CD4-positive, alpha-beta T cell treated with Interleukin-4 for 4 hours (primary cell): ENCODE data around the gene CACNA1E.

Experiments used
- DNase-seq: peaks from one replicate; pipeline ENCODE4 v3.0.0-alpha.2; 2020

Gene CACNA1E

DNA sequence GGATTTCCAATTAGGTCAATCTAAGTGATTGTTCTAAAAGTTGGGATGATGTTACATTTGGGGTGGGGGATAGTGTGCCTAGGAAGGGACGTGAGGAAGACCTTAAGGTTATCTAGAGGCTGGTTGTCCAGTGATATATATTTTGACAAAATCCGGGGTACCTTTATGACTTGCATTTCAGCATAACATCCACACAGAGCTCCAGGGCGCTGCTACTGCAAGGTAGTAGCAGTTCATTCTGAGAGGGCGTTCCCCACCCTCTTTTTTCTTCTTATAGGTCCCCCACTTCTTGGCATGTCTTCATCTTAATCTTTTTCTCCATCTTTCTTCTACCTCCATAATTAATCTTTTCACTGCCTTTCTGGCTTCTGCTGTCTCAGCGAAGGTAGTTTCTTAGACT, 161.9 kb downstream of the CACNA1E start:
- DNase-seq: no peak

DNA sequence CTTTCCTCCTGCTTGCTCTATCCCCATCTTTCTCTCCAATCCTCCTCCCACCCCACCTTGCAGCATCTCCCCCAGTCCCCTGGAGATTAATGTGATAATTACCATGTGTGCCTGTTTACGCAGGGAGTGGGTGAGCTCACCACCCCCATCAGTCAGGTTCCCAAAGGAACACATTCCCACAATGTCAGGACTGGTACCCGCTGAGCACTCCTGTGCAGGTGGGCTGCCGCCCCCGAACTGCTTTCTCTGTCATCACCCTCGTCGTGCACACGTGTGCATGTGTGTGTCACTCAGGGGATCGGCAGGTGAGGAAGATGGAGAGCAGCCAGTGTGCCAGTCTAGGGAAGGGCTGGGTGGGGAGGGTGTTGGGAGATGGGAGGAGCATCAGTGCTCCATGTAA, 163.4 kb downstream of the CACNA1E start:
- no peak for DNase-seq

DNA sequence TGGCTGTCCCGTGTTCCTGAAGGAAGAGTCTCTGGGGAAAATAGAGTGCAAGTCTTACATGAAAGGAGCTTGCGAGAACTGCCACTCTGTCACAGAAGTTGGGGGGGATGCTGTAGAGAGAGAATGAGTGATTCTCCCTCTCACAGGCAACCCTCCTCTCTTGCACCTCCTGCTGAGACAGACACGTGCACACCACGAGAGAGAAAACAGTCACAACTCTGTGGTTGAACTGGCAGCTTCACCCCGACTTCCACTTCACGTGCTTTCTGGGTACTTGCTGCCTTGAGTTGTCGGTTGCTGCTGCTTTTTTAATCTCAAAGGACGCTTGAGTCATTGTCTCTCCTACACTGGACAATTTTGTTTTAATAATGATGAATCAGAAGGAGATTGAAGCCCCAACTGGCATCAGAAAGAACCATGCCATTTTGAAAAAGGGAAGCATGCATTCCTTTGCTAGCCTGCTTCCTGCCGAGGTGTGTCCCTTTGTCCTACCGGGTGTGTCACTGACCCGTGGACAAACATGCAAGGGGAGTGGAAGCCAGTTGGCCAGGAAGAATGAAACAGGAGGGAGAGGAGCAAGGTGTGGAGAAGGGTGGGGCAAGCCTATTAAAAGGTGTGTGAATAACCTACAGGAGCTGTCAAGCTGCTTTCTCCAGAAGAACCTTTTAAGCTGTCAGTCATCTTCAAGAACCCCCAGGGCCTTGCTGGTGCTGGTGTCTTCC, 164.2 kb downstream of the CACNA1E start:
- no peak for DNase-seq

DNA sequence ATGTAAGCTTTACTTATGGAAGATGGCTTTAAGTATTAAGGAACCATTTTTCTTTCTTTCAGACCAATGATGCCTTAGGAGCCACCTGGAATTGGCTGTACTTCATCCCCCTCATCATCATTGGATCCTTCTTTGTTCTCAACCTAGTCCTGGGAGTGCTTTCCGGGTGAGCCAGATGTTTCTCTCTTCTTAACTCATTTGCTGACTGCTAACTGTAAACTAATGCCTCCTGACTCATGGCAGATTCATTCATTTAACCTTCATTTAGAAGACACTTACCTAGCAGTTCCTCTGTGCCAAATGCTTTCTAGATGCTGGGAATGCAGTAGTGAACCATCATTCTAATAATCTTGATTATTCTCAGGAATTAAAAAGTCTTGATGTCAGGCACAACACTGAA, 168.0 kb downstream of the CACNA1E start:
- DNase-seq: no peak

DNA sequence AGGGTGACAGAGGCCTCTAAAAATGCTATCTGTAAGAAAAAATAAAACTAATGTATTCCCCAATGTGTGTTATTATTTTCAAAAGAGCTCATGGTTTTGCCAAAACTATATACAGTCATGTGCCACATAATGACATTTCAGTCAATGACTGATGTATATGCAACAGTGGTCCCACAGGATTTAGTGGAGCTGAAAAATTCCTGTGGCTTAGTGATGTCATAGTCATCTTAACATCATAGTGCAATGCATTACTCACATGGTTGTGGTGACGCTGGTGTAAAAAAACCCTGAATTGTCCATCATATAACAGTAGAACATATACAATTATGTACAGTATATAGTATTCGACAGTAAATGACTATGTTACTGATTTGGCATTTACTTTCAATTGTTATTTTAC, 172.4 kb downstream of the CACNA1E start:
- DNase-seq: no peak

DNA sequence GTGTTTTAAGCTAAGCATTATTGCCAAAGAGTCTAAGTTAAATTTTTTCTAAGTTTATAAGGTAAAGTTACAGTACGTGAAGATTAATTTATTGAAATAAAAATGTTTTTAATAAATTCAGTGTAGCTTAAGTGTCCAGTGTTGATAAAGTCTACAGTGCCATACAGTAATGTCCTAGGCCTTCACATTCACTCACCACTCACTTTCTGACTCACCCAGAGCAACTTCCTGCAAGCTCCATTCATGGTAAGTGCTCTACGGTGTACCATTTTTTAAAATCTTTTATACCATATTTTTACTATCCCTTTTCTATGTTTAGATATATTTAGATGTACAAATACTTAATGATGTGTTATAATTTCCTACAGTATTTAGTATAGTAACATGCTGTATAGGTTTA, 173.2 kb downstream of the CACNA1E start:
- DNase-seq: no peak

DNA sequence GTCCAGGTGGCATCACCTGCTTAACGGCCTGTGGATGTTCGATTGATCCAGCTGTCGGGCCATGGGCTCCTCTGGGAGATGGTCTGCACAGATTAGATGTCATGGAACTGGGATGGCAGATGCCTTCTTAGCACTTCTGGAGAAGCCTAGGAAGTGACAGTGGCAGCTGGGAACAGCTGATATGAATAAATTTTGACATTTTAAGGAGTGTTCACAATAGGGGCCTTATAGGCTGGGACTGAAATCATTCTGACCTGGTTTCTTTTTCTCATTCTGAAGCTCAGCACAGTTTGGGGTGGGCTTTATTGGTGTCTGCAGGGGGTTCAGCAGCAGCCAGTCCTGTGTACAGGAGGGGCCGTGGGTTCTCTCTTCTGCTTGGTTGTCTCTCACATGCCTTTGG, 175.3 kb downstream of the CACNA1E start:
- DNase-seq: no peak

DNA sequence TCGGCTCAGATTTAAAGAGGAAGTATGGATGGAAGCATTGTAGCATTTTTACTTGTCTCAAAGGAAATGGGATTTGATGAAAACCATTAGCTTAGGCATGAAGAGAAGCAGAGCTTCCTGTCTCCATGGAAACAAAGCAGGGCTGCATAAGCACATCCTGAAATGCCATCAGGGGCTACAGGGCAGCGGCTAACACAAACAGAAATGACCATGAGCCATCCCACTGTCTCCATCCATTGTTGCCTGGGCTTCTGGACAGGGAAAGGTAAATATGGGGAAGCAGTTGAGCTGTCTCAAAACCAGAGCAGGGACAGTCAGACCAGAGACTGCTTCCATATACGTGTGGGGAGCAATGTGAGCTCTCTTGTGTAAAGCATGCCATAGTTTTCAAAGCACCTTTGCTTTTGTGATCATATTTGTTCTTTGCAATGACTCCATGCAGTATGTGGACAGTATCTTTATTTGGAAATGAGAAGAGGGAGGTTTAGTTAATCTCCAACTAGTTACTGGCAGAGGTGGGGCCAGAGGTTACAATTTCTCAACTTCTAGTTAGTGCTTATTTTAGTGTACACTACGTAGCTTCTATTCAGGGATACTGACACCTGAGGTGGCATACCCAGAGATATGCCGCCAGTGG, 176.1 kb downstream of the CACNA1E start:
- DNase-seq: no peak

DNA sequence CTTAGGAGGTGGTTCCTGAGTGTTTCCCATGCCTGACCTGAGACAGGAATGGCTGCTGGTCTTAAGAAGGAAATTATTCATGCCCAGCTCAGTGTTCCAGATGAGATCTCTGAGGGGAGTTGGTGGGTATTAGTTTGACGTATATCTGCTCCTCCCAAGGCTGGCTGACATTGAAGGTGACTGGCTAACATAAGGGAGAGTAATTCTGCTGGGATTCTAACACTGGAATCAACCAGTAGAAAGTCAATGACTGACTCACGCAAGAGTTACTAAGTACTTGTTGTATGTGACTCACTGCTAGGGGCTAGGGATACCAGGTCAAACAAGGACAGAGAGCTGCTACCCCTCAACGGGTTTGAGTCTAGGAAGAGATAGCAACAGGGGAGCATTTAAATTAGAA, 177.3 kb downstream of the CACNA1E start:
- DNase-seq: no peak

DNA sequence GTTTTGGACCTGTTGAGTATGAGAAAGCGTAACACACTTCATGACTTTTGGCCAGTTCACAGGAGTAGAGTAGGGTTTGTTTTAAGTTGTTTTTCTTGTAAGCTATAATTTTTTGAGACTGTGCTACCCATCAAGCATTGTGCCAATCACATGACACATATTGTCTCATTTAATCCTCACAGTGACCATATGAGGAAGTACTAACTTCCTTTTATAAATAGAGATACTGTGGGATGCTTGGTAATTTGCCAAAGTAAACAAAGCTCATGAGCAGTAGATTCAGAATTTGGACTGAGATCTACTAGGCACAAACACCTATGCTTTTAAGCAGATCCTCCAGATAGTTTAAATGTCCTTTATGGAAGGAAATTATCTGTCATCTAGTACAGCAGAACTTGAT, 178.3 kb downstream of the CACNA1E start:
- no peak for DNase-seq

DNA sequence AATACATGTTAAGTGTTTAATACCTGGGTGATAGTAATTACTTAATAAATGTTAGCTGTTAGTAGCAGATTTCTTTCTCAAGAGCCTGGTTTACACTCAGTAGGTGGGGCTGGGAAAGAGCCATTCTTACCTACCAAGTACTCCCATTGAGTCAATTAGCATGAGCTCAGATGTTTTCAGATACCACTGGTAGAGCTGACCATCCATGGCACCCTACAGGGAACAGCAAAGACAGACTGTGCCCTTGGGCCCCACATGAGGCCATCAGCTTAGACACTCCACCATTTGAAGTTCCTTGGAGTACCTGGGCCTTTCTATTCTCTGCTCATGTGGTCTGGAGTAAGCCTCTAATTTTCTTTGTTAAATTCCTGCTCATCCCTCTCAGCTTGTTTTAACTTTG, 179.3 kb downstream of the CACNA1E start:
- DNase-seq: no peak

DNA sequence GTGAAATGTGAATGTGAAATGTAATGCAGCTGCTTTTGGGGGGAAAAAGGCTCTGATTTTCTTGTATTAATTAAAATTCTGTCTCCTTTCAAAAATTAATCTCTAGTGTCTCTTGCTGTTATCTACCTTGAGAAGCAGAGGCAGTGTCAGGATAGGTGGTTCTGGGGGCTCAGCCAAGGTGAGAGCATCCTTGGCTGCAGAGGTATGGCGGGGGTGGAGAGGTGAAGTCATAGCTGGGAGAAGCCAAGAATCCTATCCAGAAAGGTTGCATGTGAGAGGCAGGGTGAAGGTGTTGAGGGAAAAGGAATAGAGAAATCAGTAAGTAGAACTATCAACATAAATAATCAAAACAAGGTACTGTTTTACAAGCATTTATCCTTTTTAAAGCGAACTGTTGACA, 181.2 kb downstream of the CACNA1E start:
- DNase-seq: no peak

DNA sequence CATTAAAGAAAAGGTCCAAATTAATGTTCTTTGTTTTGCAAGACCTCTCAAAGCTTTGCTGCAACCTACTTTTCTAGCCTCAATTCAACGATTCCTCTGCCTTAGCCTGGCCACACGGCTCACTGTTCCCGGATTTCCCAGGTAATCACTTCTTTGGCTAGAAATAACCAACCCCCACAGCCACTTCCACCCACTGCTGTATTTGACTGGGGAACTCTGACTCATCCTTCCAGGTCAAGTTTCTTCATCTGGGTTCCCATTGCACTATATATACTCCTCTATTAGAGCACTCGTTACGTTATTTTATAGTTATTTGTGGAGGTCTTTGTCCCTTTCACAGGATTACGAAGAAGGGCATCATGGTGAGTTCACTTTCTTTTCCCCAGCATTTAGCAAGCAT, 185.9 kb downstream of the CACNA1E start:
- no peak for DNase-seq

DNA sequence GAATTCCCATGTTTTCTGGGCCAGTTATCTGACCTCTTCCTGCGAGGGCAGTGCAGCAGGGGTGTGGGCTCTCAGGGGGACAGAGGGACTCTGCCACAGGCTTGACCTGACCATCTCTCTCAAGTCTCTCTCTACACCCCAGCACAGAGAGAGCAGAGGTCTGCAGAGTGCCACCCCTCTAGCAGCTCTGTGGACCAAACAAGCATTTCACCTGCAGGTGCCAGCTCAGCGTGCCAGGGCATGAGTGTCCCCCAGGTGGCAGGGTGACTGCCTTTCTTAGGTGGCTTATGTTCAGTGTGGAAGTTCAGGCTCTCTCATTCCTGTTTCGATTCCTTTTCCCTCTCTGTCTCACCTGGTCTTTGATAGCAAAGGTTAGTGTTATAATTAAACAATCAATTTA, 191.3 kb downstream of the CACNA1E start:
- no peak for DNase-seq

DNA sequence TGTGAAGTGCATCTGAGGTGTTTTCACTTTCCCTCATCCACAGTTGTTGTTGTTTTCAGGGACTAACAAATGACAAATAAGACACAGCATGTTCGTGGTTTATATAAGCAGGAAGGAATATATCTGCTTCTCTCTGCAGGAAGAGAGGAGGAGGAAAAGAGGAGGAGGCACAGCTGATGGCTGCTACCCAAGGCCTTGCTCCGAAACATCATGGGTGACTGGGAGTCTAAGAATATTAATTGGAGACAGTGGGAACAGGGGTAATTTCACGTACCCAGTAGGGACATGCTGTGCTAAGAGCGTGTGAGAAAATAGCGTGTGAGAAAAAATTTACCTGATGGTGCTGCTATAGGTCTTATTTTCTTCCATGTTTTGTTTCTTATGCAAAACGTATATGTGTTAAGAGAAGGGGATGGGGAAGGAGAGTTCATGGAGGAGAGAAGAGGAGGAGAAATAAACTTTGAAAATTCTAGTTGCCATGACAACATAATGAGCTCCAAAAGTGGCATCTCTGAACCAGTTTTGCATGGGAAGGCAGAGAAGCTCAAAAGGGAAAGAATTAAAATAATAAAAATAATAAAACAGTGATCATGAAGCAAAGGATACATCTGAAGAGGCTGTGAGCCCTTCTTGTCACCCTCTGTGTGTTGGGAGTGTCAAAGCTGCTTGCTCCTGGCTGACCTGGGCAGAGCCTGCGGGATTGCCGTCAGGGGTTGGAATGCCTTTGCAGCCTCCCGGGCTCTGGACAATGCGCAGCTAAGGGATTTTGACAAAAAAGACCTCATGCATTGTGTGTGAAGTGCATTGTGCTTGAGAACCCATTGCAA, 192.0 kb downstream of the CACNA1E start:
- no peak for DNase-seq

DNA sequence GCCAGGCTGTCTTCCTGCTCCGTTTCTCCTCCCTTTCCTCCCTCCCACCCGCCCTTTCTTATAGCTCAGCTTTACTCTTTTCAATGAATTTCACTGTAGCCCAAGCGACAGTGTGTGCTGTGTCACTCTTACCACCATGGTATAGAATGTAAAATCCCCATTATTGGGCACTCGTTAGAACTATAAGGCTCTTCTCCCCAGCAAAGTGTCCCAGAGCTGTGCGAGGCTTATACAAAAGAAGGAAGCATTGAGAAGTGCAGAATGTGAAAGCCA, 192.5 kb downstream of the CACNA1E start:
- DNase-seq: no peak

DNA sequence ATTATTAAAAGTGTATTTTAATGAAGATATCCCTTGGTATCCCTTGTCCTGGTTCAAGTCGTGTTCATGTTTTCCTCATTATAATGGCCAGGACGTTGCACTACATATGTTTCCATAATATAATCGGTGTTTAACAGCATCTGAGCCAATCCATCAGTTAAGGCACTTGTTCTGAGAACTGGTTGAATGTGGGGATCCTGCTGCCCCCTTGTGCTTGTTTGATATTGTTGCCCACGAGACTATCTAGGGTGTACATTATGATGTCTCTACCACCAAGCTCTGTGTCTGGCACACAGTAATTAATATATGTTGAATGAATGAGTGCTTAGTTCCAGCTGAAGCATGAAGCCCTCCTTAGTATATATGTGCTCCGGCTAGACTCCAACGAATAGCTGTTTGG, 193.0 kb downstream of the CACNA1E start:
- DNase-seq: no peak

DNA sequence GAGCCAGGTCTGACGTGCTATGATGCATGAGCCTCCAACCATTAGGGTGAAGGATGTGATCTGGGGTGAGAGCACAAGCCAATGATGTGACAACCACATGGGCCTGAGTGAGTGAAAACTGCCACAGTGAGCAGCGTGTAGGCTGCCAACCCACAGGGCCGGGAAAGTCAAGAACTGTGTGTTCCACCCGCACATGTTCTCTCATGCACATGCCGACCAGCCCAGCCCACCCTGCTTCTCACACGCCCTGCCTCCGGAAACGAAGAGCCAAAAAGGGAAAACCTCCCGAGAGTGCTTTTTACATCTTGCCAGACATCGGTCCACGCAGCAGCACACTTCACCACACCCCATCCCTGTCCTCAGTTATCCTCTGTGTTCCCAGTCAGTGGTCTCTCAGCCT, 197.0 kb downstream of the CACNA1E start:
- DNase-seq: no peak

DNA sequence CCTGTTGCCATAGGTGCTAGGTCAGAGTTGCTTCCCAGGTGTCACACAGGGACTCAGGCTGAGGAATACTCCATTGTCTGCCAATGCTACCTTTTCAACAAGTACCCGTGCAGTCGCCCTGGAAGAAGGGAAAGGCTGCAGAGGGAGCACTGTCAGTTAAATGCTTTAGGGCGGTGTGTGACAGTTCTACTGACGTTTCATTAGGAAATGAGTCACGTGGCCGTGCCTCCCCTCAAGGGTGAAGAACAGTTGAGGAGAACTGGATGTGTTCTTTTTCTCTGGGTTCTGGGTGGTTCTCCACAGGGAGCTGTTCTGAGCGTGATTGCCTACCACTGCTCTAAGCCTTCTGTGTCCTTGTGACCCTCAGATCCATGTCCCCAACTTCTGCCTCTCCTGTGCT, 197.6 kb downstream of the CACNA1E start:
- no peak for DNase-seq

DNA sequence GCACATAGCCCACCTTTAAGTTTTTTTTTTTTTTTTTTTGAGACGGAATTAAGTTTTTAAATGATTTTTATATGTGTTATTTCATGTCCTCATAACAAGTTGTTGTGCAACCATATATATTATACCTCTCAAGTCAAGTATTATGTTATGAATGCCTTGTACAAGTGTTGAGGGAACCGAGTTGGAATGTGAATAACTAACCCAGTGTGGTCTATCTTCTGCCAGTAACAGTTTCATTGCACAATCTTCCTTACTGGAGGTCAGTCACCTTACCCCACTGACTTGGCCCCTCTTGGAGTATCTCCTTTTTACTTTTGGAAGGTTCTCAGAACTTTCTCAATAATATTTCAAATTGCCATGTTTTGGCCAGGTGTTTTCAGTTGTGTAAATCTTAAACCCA, 201.9 kb downstream of the CACNA1E start:
- no peak for DNase-seq

DNA sequence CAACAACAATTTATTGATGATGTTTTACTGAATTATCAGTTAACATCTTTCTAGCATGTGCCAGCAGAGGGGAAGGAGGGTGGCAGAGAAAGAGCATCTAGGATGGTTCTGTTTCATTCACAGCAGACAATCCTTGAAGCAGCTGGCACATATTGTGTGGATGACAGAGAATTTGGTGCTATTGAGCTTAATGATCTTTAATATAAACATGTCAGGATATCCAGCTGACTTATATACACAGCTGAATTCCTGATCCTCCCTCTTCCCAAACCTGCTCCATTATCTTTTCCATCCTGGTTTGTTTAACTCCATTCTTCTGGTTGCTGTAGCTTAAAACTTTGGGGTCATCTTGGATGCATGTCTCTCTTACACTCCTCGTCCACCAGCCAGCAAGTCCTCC, 218.6 kb downstream of the CACNA1E start:
- no peak for DNase-seq

DNA sequence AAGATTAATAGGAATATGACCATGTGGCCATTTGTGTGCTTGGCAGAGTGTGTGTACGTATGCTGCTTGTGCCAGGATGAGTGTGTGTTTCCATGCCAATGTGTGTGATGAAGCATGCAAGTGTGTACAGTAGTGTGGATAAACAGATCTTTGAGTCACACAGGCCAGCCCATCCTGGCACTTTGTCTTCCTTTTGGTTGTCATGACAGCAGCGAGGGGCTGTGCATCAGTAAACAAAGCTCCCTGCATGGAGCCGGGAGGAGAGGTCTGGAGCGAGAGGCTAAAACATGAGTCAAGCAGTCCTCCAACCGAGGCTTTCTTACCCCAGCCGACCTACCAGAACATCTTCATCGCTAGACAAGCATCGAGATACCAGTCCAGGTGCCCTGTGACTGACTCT, 221.2 kb downstream of the CACNA1E start:
- no peak for DNase-seq

DNA sequence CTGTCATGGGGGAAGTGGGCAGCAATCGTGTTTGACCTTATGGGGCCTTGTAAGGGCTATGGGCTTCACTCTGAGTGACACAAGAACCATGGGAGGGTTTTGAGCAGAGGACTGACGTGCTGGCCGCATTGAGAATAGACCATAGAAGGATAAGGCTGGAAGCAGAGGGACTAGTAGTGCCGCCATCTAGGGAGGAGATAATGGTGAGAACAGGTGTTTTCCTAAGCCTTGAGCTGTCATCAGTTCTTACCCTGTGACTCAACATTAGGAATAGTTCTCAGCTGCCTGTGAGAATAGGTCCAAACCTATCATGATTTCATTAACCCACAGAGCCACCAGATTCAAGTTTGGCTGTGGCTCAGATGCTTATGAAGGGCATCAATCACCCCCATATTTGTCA, 228.5 kb downstream of the CACNA1E start:
- DNase-seq: no peak

DNA sequence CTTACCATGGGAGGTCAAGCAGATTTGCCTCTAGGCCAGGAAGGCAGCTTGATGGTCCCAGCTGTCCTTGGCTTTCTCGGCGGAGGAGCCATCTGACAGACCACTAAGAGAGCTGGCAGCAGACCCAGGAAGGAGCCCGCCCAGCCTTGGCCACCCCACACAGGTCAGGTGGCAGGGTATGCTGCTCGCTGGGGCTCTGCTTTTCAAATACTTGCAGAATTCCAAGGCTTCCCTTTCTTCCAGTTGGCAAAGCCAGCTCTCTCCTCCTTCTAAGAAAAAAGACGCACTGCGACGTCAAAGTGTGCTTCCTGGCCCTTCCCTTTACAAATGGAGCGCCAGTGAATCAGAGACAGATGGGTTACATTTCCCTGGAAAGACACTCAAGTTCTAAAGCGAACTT, 229.4 kb downstream of the CACNA1E start:
- no peak for DNase-seq

DNA sequence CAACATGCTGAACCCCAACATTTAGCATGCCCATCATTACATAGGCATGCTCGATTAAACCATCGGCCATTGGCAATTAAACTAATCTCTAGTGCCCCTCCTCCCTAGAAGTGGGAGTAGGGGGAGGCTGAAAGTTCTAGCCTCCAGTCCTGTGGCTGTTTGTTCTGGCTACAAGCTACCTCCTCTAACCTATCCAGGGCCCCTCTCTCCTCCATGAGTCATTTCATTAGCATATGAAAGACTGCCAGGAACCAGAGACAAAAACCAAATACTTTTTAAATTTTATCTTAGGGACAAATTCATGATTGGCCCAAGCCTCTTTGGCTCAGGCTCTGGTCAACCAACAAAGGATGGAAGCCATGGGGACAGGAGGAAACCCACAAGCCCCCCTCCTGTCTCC, 231.1 kb downstream of the CACNA1E start:
- DNase-seq: no peak
